NCI-H460 (cell line): ENCODE measurements around the gene SOD1. TPM values are rescaled to one million over a fixed set of nuclear protein-coding genes. Genes with fewer than 3 reads are reported as not detected.
"Not testable (repeated sequence)": the region's sequence is repeated elsewhere in the genome, so short reads cannot be mapped to it uniquely, and the experiment has no call there.

Source experiments
- DNase-seq: peaks from one replicate; pipeline ENCODE4 v3.0.0-alpha.2; 2016; ENCODE audit warnings: low read depth; ENCODE audit errors: extremely low read depth
- polyA plus RNA-seq: library from polyadenylated mRNA; depleted of rRNA; stranded (reverse); fragments of >200 nt; gene quantifications from 2 replicates; pipeline ENCODE4 v1.2.3, GENCODE V29; 2014; cell fraction: nucleus; rRNA removed
- total RNA-seq: library from RNA; depleted of rRNA; stranded (reverse); fragments of >200 nt; shearing (Covaris generic); gene quantifications from 2 replicates; pipeline ENCODE4 v1.2.3, GENCODE V29; 2014; rRNA removed

The SOD1 gene
- total RNA-seq, result 222 and 231 TPM in 2 replicates
- polyA plus RNA-seq, result 284 and 321 TPM in 2 replicates

DNA sequence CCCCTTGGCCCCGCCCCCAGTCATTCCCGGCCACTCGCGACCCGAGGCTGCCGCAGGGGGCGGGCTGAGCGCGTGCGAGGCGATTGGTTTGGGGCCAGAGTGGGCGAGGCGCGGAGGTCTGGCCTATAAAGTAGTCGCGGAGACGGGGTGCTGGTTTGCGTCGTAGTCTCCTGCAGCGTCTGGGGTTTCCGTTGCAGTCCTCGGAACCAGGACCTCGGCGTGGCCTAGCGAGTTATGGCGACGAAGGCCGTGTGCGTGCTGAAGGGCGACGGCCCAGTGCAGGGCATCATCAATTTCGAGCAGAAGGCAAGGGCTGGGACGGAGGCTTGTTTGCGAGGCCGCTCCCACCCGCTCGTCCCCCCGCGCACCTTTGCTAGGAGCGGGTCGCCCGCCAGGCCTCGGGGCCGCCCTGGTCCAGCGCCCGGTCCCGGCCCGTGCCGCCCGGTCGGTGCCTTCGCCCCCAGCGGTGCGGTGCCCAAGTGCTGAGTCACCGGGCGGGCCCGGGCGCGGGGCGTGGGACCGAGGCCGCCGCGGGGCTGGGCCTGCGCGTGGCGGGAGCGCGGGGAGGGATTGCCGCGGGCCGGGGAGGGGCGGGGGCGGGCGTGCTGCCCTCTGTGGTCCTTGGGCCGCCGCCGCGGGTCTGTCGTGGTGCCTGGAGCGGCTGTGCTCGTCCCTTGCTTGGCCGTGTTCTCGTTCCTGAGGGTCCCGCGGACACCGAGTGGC lies at the start of gene SOD1:
Gene SOD1, plus strand, starts transcription at position 158 of the 723 bp plus-strand sequence. Its CDS starts 77 bp downstream, at position 235.
- DNase-seq, result peak; percentile 88

- no peak for DNase-seq
These were observed 48.0 kb upstream of the SOD1 start for GRCh38 chr21:31611445-31611844.

DNA sequence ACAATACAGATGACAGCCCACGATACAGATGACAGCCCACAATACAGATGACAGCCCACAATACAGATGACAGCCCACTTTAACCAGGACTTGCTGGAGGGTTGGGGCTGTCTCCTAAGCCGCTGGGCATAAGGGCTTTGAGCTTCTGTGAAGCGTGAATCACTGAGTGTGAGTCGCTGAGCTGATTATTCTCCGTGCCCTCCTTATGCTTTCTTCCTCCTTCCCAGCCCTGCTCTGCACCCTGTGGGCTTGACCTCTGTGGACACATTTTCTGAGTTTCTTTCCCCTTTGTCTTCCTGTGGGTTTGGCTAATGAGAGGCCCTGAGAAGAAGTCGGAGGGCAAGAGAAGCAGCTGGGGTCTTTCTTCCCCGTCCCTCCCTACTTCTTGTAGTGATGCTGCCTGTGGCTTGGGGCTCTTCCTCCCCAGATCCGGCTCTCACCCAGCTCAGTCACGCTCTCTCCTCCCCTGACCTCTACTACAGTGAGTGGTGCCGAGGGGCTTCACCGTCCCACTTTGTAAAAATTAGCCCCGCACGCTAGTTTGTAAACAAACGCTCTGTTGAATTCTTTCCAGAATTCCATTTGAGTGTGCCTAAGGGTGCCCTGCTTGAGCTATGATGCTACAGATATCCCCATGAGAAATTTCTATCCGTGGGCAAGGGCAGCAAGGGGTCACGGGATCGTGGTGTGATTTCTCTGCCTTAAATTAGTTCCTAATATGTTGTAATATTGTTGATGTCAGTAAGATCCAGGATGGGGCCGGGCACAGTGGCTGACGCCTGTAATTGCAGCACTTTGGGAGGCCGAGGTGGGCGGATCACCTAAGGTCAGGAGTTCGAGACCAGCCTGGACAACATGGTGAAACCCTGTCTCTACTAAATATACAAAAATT lies 46.4 kb upstream of the SOD1 start:
- DNase-seq, result no peak

GRCh38 chr21:31614705-31615104 lies 44.8 kb upstream of the SOD1 start:
- no peak for DNase-seq

DNA sequence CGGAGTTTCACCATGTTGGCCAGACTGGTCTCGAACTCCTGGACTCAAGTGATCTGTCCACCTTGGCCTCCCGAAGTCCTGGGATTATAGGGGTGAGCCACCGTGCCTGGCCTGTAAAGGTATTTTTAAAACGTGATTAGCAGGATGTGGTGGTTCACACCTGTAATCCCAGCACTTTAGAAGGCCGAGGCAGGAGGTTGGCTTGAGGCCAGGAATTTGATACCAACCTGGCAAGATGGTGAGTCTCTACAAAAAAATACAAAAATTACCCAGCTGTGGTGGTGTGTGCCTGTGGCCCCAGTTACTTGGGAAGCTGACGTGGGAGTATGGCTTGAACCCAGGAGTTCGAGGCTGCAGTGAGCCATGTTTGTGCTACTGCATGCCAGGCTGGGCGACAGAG lies 43.3 kb upstream of the SOD1 start:
- no peak for DNase-seq

GRCh38 chr21:31618696-31619430 lies 40.6 kb upstream of the SOD1 start:
- DNase-seq, result no peak

DNA sequence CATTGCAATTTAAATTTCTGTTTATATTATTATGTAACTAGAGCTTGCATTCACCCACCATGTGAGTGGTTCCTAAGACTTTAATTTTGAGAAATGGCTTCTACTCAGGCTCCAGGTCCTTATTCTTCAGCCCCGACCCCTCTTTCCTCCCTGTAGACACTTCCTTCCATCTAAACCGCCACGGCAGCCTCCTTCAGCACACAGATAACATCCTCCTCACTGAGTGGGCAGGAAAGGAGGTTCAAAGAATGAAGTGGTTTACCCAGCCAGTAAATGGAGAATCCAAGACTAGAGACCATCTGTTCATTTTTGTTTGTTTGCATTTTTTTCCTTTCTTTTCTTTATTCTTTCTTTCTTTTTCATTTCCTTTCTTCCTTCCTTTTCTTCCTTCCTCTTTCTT lies 37.1 kb upstream of the SOD1 start:
- DNase-seq, result no peak

DNA sequence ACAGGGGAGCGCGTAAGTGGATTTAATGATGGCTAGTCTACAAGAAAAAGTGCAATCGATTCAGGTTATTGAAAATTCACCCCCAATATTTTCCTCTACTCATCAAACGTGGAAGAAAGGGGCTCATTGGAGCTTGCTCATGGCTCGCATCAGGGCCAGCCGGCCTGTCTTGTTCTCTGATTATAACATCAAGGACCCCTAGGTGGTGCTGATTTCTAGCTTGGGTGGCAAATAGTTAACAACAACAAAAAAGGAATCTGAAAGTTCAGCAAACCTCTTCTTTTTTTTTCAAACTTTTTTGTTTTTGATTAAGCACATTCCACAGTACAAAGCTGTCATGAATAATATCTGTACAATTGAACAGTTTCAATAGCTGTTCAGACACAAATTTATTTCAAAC lies 35.8 kb upstream of the SOD1 start:
- DNase-seq, result no peak

GRCh38 chr21:31624181-31624580 lies 35.3 kb upstream of the SOD1 start:
- DNase-seq, result no peak

DNA sequence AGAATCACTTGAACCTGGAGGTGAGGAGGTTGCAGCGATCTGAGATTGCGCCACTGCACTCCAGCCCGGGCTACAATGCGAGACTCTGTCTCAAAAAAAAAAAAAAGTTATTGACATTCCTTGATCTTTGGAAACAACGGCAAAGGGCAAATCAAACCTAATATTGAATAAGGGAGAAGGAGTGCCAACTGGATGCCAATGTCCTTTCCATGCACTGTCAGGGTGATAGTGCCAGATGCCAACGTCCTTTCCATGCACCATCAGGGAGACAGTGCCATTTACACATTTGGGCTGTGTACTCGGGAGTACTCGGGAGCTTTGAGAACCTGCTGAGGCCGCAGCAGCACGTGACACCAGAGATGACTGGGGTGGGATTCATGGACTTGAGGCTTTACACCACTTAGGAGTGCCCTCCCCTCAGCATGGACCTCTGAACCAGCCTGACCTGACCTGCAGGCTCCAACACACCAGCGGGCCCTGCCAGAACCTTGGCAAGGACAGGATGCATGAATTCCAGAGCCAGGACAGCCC lies 34.5 kb upstream of the SOD1 start:
- no peak for DNase-seq

DNA sequence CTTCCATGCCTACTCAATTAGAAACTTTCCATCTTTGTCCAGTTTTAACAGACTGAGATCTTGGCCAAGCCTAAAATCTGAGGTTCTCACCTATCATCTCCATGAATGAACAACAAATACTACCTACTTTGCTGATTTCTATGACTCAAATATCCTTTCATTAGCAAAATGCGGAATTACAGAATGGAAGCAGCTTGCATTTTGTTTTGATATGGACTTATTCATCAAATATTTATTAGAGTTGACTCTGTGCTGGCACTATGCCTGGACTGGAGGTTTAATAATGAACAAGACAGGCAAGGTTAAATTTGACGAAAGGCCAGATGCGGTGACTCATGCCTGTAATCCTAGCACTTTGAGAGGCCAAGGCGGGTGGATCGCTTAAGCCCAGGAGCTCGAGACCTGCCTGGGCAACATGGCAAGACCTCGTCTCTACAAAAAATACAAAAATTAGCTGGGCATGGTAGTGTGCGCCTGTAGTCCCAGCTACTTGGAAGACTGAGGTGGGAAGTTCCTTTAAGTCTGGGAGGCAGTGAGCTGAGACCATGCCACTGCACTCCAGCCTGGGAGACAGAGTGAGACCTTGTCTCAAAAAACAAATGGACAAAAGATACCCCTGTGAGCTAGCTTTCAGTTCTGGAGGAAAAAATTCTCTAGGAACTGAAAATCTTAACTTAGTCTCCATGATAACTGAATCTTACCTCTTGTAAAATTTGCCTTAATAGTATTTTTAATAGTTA lies 29.4 kb upstream of the SOD1 start:
- no peak for DNase-seq

GRCh38 chr21:31631881-31632280 lies 27.6 kb upstream of the SOD1 start:
- DNase-seq, result not testable (repeated sequence)

GRCh38 chr21:31634993-31635392 lies 24.5 kb upstream of the SOD1 start:
- no peak for DNase-seq

GRCh38 chr21:31636874-31637273 lies 22.6 kb upstream of the SOD1 start:
- DNase-seq, result no peak

DNA sequence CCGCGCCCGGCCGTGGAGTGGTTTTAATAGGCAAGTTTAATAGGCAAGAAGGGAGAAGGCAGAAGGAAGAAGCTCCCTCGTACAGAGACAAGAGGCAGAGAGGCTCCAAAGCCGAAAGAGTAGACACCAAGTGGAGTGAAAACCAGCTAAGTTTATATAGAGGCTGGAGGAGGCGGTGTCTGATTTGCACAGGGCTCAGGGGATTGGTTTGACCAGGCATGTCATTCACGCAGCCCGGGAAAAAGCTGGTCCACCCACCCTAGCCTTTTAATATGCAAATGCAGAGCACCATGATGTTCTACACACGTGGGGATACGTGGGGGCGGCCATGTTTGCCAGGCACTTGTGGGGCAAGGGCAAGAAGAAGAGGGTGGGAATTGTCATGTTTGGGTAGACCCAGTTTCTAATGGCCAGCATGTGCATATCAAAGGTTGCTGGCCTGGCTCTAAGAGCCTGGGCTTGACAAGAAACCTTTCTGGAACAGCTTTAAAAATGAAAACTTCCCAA lies 18.0 kb upstream of the SOD1 start:
- no peak for DNase-seq

DNA sequence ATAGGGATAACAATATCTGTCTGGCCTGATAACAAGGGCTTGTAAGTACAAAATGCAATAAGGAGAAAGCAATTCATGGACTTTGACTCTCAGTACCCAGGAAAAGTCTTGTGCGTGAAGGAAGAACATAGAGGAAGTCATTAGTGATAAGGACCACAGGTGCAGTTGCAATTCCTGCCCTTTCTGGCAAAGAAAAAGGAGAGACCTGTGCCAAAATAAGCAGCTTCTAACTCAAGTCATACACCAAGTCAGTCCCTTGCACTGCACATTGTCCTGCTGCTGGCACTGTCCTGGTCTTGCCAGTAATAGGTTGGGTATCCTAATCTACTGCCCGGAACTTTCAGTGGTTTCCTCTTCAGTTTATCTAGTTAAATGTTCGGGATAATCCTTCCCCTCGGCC lies 14.8 kb upstream of the SOD1 start:
- no peak for DNase-seq

DNA sequence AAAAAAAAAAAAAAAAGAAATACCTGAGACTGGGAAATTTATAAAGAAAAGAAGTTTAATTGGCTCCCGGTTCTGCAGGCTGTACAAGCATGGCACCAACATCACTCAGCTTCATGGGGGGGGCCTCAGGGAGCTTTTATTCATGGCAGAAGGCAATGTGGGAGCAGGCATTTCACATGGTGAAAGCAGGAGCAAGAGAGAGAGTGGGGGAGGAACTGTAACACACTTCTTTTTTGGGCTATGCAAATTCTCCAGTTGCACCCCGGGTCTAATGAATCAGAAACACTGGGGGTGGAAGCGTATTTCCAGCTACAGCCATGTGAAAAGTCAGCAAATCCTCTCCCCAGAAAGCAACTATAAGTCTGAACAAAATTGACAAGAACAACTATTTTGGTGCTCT lies 11.8 kb upstream of the SOD1 start:
- no peak for DNase-seq

GRCh38 chr21:31650930-31651329 lies 8.6 kb upstream of the SOD1 start:
- DNase-seq, result no peak

DNA sequence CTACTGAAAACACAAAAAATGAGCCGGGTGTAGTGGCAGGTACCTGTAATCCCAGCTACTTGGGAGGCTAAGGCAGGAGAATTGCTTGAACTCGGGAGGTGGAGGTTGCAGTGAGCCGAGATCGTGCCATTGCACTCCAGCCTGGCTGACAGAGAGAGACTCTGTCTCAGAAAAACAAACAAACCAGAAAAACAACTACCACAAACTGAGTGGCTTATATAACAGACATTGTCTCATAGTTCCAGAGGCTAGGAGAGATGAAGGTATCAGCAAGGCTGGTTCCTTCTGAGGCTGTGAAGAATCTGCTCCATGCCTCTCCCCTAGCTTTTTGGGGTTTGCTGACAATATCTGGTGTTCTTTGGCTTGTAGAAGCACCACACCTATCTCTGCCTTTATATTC lies 8.0 kb upstream of the SOD1 start:
- DNase-seq, result not testable (repeated sequence)

DNA sequence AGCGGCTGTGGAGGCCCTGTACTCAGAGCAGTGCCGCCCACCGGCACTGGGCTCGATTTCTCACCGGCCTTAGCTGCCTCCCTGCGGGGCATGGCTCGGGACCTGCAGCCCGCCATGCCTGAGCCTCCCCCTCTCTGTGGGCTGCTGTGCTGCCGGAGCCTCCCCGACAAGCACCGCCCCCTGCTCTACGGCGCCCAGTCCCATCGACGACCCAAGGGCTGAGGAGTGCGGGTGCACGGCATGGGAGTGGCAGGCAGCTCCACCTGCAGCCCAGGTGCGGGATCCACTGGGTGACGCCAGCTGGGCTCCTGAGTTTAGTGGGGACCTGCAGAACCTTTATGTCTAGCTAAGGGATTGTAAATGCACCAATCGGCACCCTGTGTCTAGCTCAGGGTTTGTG lies 5.2 kb upstream of the SOD1 start:
- DNase-seq, result no peak
